GM23338 (cell line): ENCODE measurements around the gene ZNF526.

ENCODE experiments used
- CREB1 ChIP-seq: fragments of 250-450 bp; sonication (Bioruptor Pico); IDR thresholded peaks from 2 replicates; pipeline ENCODE4 v1.5.0; 2020; ENCODE audit warnings: low read depth, mild to moderate bottlenecking, moderate library complexity
- EZH2 ChIP-seq: fragments of 200-600 bp; sonication (generic); IDR thresholded peaks from one replicate; pipeline ENCODE4 v1.8.0; 2017; ENCODE audit warnings: antibody characterized with exemption, mild to moderate bottlenecking, low read depth; ENCODE audit not compliant: unreplicated experiment
- EZH2phosphoT487 ChIP-seq: fragments of 200-600 bp; sonication (generic); IDR thresholded peaks from one replicate; pipeline ENCODE4 v1.8.1; 2018; ENCODE audit warnings: antibody characterized with exemption; ENCODE audit not compliant: unreplicated experiment
- JUNB ChIP-seq: IDR thresholded peaks from one replicate; pipeline ENCODE4 v1.6.1; 2016; ENCODE audit warnings: antibody characterized with exemption; ENCODE audit not compliant: unreplicated experiment
- NANOG ChIP-seq: IDR thresholded peaks from 2 replicates; pipeline ENCODE4 v1.6.1; 2016; ENCODE audit warnings: antibody characterized with exemption, borderline replicate concordance
- POLR2AphosphoS5 ChIP-seq: IDR thresholded peaks from 2 replicates; pipeline ENCODE4 v1.6.1; 2016; ENCODE audit warnings: antibody characterized with exemption, low read depth
- ZNF114 ChIP-seq: fragments of 250-450 bp; sonication (Bioruptor Pico); IDR thresholded peaks from 2 replicates; pipeline ENCODE4 v1.5.0; 2020; ENCODE audit warnings: mild to moderate bottlenecking, moderate library complexity
- TF ChIP-seq, protein P1 (sequence below), 2 experiments: fragments of 200-600 bp in 1 of 2; sonication (generic) in 1 of 2; conservative IDR thresholded peaks; 2 replicates each; pipeline versions ENCODE4 v1.5.1 to v1.6.1; 2016 to 2017; ENCODE audit warnings: antibody characterized with exemption in 2 of 2, low read depth in 2 of 2, mild to moderate bottlenecking in 2 of 2, moderate library complexity in 1 of 2
- TF ChIP-seq, protein P2 (sequence below): IDR thresholded peaks from one replicate; pipeline ENCODE4 v1.6.1; 2018; ENCODE audit warnings: antibody characterized with exemption; ENCODE audit not compliant: unreplicated experiment

DNA sequence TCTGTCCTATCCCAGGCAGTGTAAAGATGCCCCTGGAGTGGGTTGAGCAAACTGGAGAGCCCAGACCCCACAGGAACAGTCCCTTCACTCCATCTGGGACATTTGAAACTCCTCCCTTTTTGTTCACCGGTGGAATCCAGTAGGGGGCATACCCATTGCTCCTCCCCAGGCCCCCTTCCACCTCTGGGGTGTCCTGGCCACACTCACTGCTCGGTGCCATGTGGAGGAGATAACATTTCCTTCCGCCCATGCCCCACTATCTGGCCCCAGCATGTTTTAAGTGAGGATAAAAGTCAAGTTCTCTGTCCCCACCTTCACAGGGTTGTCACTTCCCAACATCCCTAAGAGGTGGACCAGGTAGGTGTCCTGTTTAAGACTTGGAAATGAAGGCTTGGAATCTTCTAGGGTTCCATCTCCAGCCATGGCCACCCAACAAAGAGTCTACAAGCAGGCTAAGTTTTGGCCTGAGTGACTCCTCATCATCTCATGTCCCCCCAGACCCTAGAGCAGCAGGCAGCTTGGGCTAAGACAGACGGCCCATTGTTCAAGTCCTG is 9.3 kb downstream of the ZNF526 start:
- TF ChIP-seq, protein P1, sequence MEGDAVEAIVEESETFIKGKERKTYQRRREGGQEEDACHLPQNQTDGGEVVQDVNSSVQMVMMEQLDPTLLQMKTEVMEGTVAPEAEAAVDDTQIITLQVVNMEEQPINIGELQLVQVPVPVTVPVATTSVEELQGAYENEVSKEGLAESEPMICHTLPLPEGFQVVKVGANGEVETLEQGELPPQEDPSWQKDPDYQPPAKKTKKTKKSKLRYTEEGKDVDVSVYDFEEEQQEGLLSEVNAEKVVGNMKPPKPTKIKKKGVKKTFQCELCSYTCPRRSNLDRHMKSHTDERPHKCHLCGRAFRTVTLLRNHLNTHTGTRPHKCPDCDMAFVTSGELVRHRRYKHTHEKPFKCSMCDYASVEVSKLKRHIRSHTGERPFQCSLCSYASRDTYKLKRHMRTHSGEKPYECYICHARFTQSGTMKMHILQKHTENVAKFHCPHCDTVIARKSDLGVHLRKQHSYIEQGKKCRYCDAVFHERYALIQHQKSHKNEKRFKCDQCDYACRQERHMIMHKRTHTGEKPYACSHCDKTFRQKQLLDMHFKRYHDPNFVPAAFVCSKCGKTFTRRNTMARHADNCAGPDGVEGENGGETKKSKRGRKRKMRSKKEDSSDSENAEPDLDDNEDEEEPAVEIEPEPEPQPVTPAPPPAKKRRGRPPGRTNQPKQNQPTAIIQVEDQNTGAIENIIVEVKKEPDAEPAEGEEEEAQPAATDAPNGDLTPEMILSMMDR (conservative IDR thresholded peaks at IDR 0.05; ENCODE audit: low read depth in 2 of 2): no peak; a peak in 1 of 4 replicates
- TF ChIP-seq JUNB (no peak), NANOG (no peak), EZH2 (no peak), CREB1 (CRISPR knock-in tag) (no peak), EZH2phosphoT487 (no peak), POLR2AphosphoS5 (no peak), ZNF114 (CRISPR knock-in tag) (no peak)
- TF ChIP-seq, protein P2, sequence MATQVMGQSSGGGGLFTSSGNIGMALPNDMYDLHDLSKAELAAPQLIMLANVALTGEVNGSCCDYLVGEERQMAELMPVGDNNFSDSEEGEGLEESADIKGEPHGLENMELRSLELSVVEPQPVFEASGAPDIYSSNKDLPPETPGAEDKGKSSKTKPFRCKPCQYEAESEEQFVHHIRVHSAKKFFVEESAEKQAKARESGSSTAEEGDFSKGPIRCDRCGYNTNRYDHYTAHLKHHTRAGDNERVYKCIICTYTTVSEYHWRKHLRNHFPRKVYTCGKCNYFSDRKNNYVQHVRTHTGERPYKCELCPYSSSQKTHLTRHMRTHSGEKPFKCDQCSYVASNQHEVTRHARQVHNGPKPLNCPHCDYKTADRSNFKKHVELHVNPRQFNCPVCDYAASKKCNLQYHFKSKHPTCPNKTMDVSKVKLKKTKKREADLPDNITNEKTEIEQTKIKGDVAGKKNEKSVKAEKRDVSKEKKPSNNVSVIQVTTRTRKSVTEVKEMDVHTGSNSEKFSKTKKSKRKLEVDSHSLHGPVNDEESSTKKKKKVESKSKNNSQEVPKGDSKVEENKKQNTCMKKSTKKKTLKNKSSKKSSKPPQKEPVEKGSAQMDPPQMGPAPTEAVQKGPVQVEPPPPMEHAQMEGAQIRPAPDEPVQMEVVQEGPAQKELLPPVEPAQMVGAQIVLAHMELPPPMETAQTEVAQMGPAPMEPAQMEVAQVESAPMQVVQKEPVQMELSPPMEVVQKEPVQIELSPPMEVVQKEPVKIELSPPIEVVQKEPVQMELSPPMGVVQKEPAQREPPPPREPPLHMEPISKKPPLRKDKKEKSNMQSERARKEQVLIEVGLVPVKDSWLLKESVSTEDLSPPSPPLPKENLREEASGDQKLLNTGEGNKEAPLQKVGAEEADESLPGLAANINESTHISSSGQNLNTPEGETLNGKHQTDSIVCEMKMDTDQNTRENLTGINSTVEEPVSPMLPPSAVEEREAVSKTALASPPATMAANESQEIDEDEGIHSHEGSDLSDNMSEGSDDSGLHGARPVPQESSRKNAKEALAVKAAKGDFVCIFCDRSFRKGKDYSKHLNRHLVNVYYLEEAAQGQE: no peak
